B cell (primary cell): ENCODE measurements around the gene CD79A. TPM values are rescaled to one million over a fixed set of nuclear protein-coding genes. Genes with fewer than 3 reads are reported as not detected.

Experiments used
- ATAC-seq: fragments of 200-7000 bp; cut with Tn5 transposase; one replicate; pipeline ENCODE4 v1.10.0; 2021; ENCODE audit warnings: low read depth, mild to moderate bottlenecking, moderate number of reproducible peaks, moderate library complexity
- CTCF ChIA-PET: fragments of 350-600 bp; sonication (Branson Sonifier 250); formaldehyde crosslinking; loops from one replicate; lab custom pipeline; 2021; ENCODE audit warnings: antibody characterized with exemption, inconsistent platforms; lab: Charles Lee
- POLR2A ChIA-PET: fragments of 350-600 bp; sonication (Branson Sonifier 250); formaldehyde crosslinking; loops from one replicate; lab custom pipeline; 2021; ENCODE audit warnings: antibody characterized with exemption; lab: Charles Lee
- DNase-seq: peaks from one replicate; pipeline ENCODE4 v3.0.0; 2013
- H2AFZ ChIP-seq: 2 replicates; pipeline ENCODE4 v1.6.1; 2012; ENCODE audit warnings: mild to moderate bottlenecking, low read depth, low read length; ENCODE audit not compliant: insufficient read depth, poor library complexity, severe bottlenecking
- H3K27ac ChIP-seq, 2 donors: 1 replicate in 1 of 2; 2 replicates in 1 of 2; pipeline ENCODE4 v1.5.1; 2012 to 2013; ENCODE audit warnings: low read length in 2 of 2, mild to moderate bottlenecking in 2 of 2, moderate library complexity in 1 of 2
- H3K27me3 ChIP-seq, 4 experiments: fragments of 200-600 bp in 1 of 4; sonication (generic) in 1 of 4; replicated peaks in 1 of 4; 1 replicate in 2 of 4; 2 replicates in 2 of 4; pipeline versions ENCODE4 v1.6.1 to v1.7.0; 2013 to 2016; ENCODE audit warnings: low read length in 3 of 4, mild to moderate bottlenecking in 2 of 4, mixed read lengths in 1 of 4, moderate library complexity in 1 of 4; ENCODE audit not compliant: insufficient read depth in 4 of 4, control insufficient read depth in 3 of 4; ENCODE audit errors: control extremely low read depth in 1 of 4
- H3K36me3 ChIP-seq, 2 experiments: replicated peaks in 1 of 2; 1 replicate in 1 of 2; 2 replicates in 1 of 2; pipeline versions ENCODE4 v1.6.1 to v1.7.1; 2013; ENCODE audit warnings: low read length in 1 of 2; ENCODE audit not compliant: insufficient read depth in 2 of 2, control insufficient read depth in 1 of 2; ENCODE audit errors: control extremely low read depth in 1 of 2, extremely low read depth in 1 of 2
- H3K4me1 ChIP-seq, 2 donors: fragments of 200-600 bp in 1 of 2; sonication (generic) in 1 of 2; 1 replicate in 1 of 2; 2 replicates in 1 of 2; pipeline versions ENCODE4 v1.5.1 to v1.6.1; 2013 to 2017; ENCODE audit warnings: low read length in 2 of 2; ENCODE audit not compliant: control insufficient read depth in 2 of 2, insufficient read depth in 2 of 2
- H3K4me2 ChIP-seq: replicated peaks from 2 replicates; pipeline ENCODE3; 2012; ENCODE audit warnings: mild to moderate bottlenecking, low read depth, low read length; ENCODE audit not compliant: poor library complexity, severe bottlenecking
- H3K4me3 ChIP-seq, 5 experiments: fragments of 200-600 bp in 1 of 5; sonication (generic) in 1 of 5; 1 replicate in 3 of 5; 2 replicates in 2 of 5; pipeline versions ENCODE4 v1.5.1 to v1.7.0; 2011 to 2016; ENCODE audit warnings: low read length in 4 of 5, mild to moderate bottlenecking in 4 of 5, low read depth in 2 of 5, control low read depth in 1 of 5, moderate library complexity in 1 of 5; ENCODE audit not compliant: insufficient read depth in 1 of 5; ENCODE audit errors: control extremely low read depth in 1 of 5, extremely low read depth in 1 of 5
- H3K79me2 ChIP-seq: fragments of 200-600 bp; sonication (generic); one replicate; pipeline ENCODE4 v1.6.0; 2016; ENCODE audit warnings: low read length; ENCODE audit not compliant: control insufficient read depth, insufficient read depth
- H3K9ac ChIP-seq: fragments of 200-600 bp; sonication (generic); 2 replicates; pipeline ENCODE4 v1.6.1; 2017; ENCODE audit warnings: mild to moderate bottlenecking, low read length, moderate library complexity
- H3K9me3 ChIP-seq, 3 donors: one replicate each; pipeline versions ENCODE4 v1.6.1 to v1.7.1; 2013; ENCODE audit warnings: low read length in 2 of 3; ENCODE audit not compliant: control insufficient read depth in 2 of 3, insufficient read depth in 1 of 3; ENCODE audit errors: control extremely low read depth in 1 of 3
- H4K20me1 ChIP-seq: 2 replicates; pipeline ENCODE4 v1.6.0; 2012; ENCODE audit warnings: mild to moderate bottlenecking, low read length; ENCODE audit not compliant: insufficient read depth, control insufficient read depth, poor library complexity, severe bottlenecking
- H3K27ac Mint-ChIP-seq: one replicate; pipeline ENCODE4 v1.8.0; 2021; ENCODE audit warnings: mixed read lengths
- H3K27me3 Mint-ChIP-seq: one replicate; pipeline ENCODE4 v1.8.0; 2021; ENCODE audit warnings: mixed read lengths
- H3K4me1 Mint-ChIP-seq: one replicate; pipeline ENCODE4 v1.8.0; 2021; ENCODE audit warnings: mixed read lengths
- H3K4me3 Mint-ChIP-seq: one replicate; pipeline ENCODE4 v1.8.0; 2021; ENCODE audit warnings: mixed read lengths
- H3K9me3 Mint-ChIP-seq: one replicate; pipeline ENCODE4 v1.8.0; 2022; ENCODE audit warnings: mixed read lengths; ENCODE audit not compliant: insufficient read depth
- EZH2 ChIP-seq: IDR thresholded peaks from 2 replicates; pipeline ENCODE4 v1.6.1; 2012; ENCODE audit warnings: borderline replicate concordance, low read depth, mild to moderate bottlenecking, moderate library complexity, low read length; ENCODE audit not compliant: insufficient read depth, poor library complexity, severe bottlenecking
- WGBS: methylation state at CpG from one replicate; pipeline ENCODE4 v1.1.5; 2013; ENCODE audit warnings: missing lambda C conversion rate; ENCODE audit not compliant: insufficient coverage; 5-methylcytosine and 5-hydroxymethylcytosine counted together
- intact Hi-C: fragments of 100-400 bp; cut with micrococcal nuclease; formaldehyde crosslinking; loops from one replicate; pipeline ENCODE4 v1.10.0; 2022
- polyA plus RNA-seq: library from polyadenylated mRNA; depleted of rRNA; stranded (reverse); fragments of >200 nt; gene quantifications from 2 replicates; pipeline ENCODE4 v1.2.3, GENCODE V29; 2012
- total RNA-seq, 2 donors: library from RNA; stranded (reverse); fragments of 120-200 nt in 1 of 2; gene quantifications; 1 replicate in 1 of 2; 2 replicates in 1 of 2; pipeline versions ENCODE4 v1.2.3 to v1.2.4, GENCODE V29; 2013 to 2022
- TF ChIP-seq, protein P1 (sequence below): fragments of 200-600 bp; IDR thresholded peaks from one replicate; pipeline ENCODE4 v1.8.0; 2022; ENCODE audit warnings: antibody characterized with exemption, mild to moderate bottlenecking

CD79A gene
- total and polyA plus RNA-seq, 2 donors (not counting 1 experiment from before 2014, with no cell fraction given), result 1,280 to 1,471 TPM

DNA sequence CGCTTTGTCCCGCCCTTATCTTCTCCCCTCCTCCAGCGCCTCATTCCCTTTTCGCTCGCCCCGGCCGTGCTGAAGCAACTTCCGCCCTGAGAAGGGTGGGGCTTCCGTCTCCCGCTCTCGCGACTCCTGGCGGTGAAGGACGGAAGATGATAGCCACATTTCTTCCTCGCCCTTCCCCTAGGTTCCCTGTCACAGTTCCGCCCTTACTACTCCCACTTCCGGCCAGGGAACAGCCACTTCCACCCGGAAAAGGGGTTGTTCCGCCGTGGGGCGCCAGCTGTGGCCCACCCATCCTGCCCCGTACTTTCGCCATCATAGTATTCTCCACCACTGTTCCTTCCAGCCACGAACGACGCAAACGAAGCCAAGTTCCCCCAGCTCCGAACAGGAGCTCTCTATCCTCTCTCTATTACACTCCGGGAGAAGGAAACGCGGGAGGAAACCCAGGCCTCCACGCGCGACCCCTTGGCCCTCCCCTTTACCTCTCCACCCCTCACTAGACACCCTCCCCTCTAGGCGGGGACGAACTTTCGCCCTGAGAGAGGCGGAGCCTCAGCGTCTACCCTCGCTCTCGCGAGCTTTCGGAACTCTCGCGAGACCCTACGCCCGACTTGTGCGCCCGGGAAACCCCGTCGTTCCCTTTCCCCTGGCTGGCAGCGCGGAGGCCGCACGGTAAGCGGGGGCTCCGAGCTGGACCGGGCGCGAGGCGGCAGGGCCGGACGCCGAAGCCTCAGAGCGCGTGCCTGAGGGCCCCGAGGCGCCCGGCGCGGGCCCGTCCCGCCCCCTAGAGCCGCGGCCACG is 17.3 kb upstream of the CD79A start, which contains the start of gene RPS19:
Gene RPS19, plus strand, starts transcription at position 638 of the 801 bp plus-strand sequence. CDS start 520 bp downstream, outside the sequence.
- ChIA-PET POLR2A (interaction anchor here (0.6 to 2.8 kb wide), 16 partner anchors 10 to 1175 kb away, joined by 4 to 57 read pairs (median 12); partner anchors contain the start of genes ARHGEF1, CD79A, HNRNPUL1 and RABAC1), CTCF (interaction anchor here (0.5 to 5.9 kb wide), 25 partner anchors 9 to 590 kb away, joined by 3 to 83 read pairs (median 7); partner anchors contain the start of genes ARHGEF1, CD79A and RABAC1)
- TF ChIP-seq, protein P1, sequence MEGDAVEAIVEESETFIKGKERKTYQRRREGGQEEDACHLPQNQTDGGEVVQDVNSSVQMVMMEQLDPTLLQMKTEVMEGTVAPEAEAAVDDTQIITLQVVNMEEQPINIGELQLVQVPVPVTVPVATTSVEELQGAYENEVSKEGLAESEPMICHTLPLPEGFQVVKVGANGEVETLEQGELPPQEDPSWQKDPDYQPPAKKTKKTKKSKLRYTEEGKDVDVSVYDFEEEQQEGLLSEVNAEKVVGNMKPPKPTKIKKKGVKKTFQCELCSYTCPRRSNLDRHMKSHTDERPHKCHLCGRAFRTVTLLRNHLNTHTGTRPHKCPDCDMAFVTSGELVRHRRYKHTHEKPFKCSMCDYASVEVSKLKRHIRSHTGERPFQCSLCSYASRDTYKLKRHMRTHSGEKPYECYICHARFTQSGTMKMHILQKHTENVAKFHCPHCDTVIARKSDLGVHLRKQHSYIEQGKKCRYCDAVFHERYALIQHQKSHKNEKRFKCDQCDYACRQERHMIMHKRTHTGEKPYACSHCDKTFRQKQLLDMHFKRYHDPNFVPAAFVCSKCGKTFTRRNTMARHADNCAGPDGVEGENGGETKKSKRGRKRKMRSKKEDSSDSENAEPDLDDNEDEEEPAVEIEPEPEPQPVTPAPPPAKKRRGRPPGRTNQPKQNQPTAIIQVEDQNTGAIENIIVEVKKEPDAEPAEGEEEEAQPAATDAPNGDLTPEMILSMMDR, result peak; percentile 86
- no peak for TF ChIP-seq EZH2

More for the DNA sequence above, 17.3 kb upstream of the CD79A start, which contains the start of gene RPS19:
- Histone ChIP-seq H3K27me3 (no peaks in the 10 kb centered on the region), H3K9me3 (no peaks in the 10 kb centered on the region), H4K20me1 (peaks cover 44% of the 10 kb centered on the region), H3K4me3 (peak within 1 kb of the TSS; percentile 75 to 96 (median 75)), H3K36me3 (peaks cover 2 to 41% of the 10 kb centered on the region in 2 experiments), H3K27ac (peak within 1 kb of the TSS; percentile 92 to 94), H3K79me2 (peaks cover 48% of the 10 kb centered on the region), H3K9ac (peak within 1 kb of the TSS; percentile 93), H3K4me1 (peaks cover 40 to 48% of the 10 kb centered on the region in 2 donors), H3K4me2 (peak within 1 kb of the TSS; percentile 94), H2AFZ (peak within 1 kb of the TSS; percentile 81)
- peak; percentile 84 for ATAC-seq
- WGBS, result under 1% methylated on average over 75 of the region's 76 CpGs
- Mint-ChIP-seq H3K4me3 (peak within 1 kb of the TSS; percentile 92), H3K27me3 (no peaks in the 10 kb centered on the region), H3K27ac (peak within 1 kb of the TSS; percentile 97), H3K4me1 (peaks cover 45% of the 10 kb centered on the region), H3K9me3 (no peaks in the 10 kb centered on the region)
- DNase-seq, result peak; percentile 99
- intact Hi-C loops, result loop anchor here (1.0 kb wide), 8 partner anchors 11 to 465 kb away; partner anchors contain the start of genes MEGF8 and RABAC1
